Measurements from ENCODE around the gene SFT2D1. TPM values are rescaled to one million over a fixed set of nuclear protein-coding genes. Genes with fewer than 3 reads are reported as not detected.
A peak's percentile ranks its signal among the peaks of the same experiment; 100 is the strongest.
"Not testable (repeated sequence)": the region's sequence is repeated elsewhere in the genome, so short reads cannot be mapped to it uniquely, and the experiment has no call there.

Gene SFT2D1
- total and polyA plus RNA-seq, 8 donors: 4.7 to 96.8 (median 44.5) TPM

DNA sequence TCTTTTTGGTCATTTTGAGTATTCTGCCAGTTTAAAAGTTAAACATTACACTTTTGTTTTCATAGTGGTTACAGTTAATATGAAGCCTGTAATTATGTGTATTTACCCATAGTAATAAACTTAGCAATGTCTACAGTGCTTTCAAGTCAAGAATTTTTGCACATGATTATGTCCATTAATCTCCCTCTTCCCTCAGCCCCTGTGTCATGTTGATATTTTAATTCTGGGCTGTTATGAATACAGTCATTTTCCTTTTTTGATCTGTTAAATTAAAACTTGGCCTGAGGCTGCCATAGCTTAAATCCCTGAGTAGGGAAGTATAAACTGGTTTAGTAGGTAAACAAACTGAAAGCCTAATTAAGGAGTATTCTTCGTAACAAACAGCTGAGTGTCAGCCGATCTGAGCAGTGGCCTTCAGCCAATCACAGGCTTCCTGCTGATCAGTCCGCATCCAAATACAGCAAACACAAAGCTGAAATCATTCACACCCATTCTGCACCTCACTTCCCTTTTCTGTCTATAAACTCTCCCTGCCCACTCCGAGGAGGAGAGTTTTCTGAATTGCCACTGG is 9.5 kb upstream of the SFT2D1 start:
- Histone ChIP-seq H3K27me3 (no peaks in the 10 kb centered on the region), H3K9me3 (peaks cover 0 to 9% (median 0%) of the 10 kb centered on the region in 4 donors), H3K36me3 (no peaks in the 10 kb centered on the region), H3K4me3 (no peak overlapping the region), H3K4me1 (no peaks in the 10 kb centered on the region), H3K27ac (no peak overlapping the region)
- TF ChIP-seq POLR2AphosphoS5 (IDR thresholded peaks at IDR 0.05) (no peak), EP300 (IDR thresholded peaks at IDR 0.05) (no peak), POLR2A (IDR thresholded peaks at IDR 0.05) (no peak)
- TF ChIP-seq, protein P1, sequence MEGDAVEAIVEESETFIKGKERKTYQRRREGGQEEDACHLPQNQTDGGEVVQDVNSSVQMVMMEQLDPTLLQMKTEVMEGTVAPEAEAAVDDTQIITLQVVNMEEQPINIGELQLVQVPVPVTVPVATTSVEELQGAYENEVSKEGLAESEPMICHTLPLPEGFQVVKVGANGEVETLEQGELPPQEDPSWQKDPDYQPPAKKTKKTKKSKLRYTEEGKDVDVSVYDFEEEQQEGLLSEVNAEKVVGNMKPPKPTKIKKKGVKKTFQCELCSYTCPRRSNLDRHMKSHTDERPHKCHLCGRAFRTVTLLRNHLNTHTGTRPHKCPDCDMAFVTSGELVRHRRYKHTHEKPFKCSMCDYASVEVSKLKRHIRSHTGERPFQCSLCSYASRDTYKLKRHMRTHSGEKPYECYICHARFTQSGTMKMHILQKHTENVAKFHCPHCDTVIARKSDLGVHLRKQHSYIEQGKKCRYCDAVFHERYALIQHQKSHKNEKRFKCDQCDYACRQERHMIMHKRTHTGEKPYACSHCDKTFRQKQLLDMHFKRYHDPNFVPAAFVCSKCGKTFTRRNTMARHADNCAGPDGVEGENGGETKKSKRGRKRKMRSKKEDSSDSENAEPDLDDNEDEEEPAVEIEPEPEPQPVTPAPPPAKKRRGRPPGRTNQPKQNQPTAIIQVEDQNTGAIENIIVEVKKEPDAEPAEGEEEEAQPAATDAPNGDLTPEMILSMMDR (IDR thresholded peaks at IDR 0.05): no peak
- WGBS, 5 donors: 11 to 16% (median 12%) methylated on average over 4 of the region's 4 CpGs
- intact Hi-C loops (cut with DNase I; ENCODE audit: low total_unique reads): no loop called here
- DNase-seq: peak in 1 of 2 donors; percentile 60

DNA sequence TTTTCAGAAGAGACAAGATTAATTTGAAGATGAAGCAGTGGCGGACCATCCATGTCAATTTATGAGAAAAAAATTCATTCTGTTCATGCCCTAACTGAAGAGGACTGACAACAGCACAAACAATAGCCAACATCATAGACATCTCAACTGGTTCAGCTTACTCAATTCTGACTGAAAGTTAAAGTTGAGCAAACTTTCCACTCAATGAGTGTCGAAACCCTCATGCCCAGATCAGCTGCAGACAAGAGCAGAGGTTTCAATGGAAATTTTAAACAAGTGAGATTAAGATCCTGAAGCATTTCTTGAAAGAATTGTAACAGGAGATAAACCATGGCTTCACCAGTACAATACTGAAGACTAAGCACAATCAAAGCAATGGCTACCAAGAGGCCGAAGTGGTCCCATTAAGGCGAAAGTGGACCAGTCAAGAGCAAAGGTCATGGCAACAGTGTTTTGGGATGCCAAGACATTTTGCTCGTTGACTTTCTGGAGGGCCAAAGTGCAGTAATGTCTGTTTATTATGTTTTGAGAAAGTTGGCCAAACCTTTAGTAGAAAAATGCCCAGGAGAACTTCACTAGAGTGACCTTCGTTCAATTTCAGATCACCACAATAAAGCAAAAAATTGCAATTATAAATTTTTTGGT is 6.1 kb upstream of the SFT2D1 start:
- Histone ChIP-seq H3K9me3 (peaks cover 0 to 9% (median 0%) of the 10 kb centered on the region in 4 donors), H3K27me3 (no peaks in the 10 kb centered on the region), H3K4me3 (no peak overlapping the region), H3K36me3 (no peaks in the 10 kb centered on the region), H3K4me1 (peaks cover 0 to 7% (median 1%) of the 10 kb centered on the region in 4 donors), H3K27ac (no peak overlapping the region)
- TF ChIP-seq EP300 (IDR thresholded peaks at IDR 0.05) (no peak), POLR2AphosphoS5 (IDR thresholded peaks at IDR 0.05) (no peak), POLR2A (IDR thresholded peaks at IDR 0.05) (no peak)
- TF ChIP-seq, protein P1 (IDR thresholded peaks at IDR 0.05): no peak
- DNase-seq: no peak
- intact Hi-C loops (cut with DNase I; ENCODE audit: low total_unique reads): no loop called here
- 82 to 88% (median 86%) methylated on average over 6 of the region's 6 CpGs for WGBS, 5 donors

DNA sequence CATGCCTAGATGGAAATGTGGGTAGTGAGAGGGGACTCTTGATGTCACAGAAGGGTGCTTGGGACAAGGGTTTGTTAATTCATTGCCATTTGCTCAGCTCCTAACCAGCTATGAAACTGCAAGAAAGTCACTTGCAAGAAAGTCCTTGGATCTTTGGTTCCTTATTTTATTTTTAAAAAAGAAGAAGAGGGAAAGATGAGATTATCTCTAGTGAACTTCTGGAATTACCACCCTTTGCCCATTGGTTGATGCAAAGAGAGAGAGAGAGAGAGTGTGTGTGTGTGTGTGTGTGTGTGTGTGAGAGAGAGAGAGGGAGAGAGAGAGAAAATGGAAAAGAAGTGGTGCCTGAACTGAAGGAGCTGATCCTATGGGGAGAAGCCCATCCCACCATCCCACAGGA is 4.6 kb upstream of the SFT2D1 start:
- H3K27ac ChIP-seq: no peak overlapping the region
- H3K36me3 ChIP-seq: no peaks in the 10 kb centered on the region
- no peak overlapping the region for H3K4me3 ChIP-seq
- peaks cover 0 to 12% (median 4%) of the 10 kb centered on the region in 4 donors for H3K4me1 ChIP-seq
- no peak for DNase-seq
- H3K27me3 ChIP-seq: no peaks in the 10 kb centered on the region
- intact Hi-C loops (cut with DNase I; ENCODE audit: low total_unique reads): no loop called here
- H3K9me3 ChIP-seq: peaks cover 0 to 9% (median 0%) of the 10 kb centered on the region in 4 donors
- TF ChIP-seq, protein P1 (IDR thresholded peaks at IDR 0.05): no peak
- TF ChIP-seq EP300 (IDR thresholded peaks at IDR 0.05) (no peak), POLR2AphosphoS5 (IDR thresholded peaks at IDR 0.05) (no peak), POLR2A (IDR thresholded peaks at IDR 0.05) (no peak)

DNA sequence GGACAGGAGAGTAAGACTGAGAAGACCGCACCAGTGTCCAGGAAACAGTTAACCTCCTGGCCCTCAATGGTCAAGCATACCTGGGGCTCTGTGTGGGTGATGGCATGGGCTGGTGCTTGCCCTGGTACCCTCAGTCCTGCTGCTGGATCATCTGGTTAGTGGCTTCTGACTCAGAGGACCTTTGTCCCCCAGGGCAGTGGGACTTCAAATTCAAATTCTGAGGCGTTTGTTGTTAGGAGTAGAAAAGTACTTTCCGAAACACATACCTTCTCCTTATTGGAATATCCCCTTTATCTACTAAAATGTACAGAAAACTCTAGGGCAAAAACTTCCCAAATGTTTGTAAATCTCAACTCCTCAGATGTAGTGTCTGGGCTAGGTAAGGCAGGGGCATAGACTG is 4.1 kb upstream of the SFT2D1 start:
- Histone ChIP-seq H3K27me3 (no peaks in the 10 kb centered on the region), H3K27ac (no peak overlapping the region), H3K4me3 (no peak overlapping the region), H3K36me3 (no peaks in the 10 kb centered on the region), H3K9me3 (peaks cover 0 to 9% (median 0%) of the 10 kb centered on the region in 4 donors), H3K4me1 (peaks cover 3 to 16% (median 8%) of the 10 kb centered on the region in 4 donors)
- WGBS, 5 donors: 75 to 94% (median 86%) methylated on average over 3 of the region's 3 CpGs
- intact Hi-C loops (cut with DNase I; ENCODE audit: low total_unique reads): no loop called here
- TF ChIP-seq EP300 (IDR thresholded peaks at IDR 0.05) (no peak), POLR2A (IDR thresholded peaks at IDR 0.05) (no peak), POLR2AphosphoS5 (IDR thresholded peaks at IDR 0.05) (no peak)
- TF ChIP-seq, protein P1 (IDR thresholded peaks at IDR 0.05): no peak
- DNase-seq: no peak

DNA sequence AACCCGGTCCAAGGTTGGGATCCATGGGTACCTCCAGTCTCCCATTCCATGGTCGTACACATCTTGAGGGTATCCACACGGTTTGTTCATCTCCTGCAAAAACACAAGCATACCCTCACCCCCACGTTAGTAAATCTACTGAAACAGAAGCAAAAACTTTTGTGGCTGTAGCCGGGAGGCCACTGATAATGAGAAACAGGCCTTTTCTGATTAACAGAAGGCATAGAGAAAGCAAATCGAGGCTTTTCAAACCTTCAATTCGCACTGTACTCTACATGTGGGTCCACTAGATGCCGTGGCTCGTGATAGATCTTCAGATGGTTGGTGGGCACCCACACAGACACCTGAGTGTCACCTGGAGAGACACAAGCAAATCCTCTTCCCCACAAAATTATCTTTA is 3.3 kb upstream of the SFT2D1 start:
- H3K27ac ChIP-seq; H3K27me3 ChIP-seq; DNase-seq; H3K4me3 ChIP-seq; intact Hi-C loops (cut with DNase I; ENCODE audit: low total_unique reads); H3K36me3 ChIP-seq; H3K9me3 ChIP-seq: not testable (repeated sequence)
- H3K4me1 ChIP-seq: peaks cover 10 to 24% (median 16%) of the 10 kb centered on the region in 4 donors
- 82 to 87% (median 83%) methylated on average over 9 of the region's 9 CpGs for WGBS, 5 donors

DNA sequence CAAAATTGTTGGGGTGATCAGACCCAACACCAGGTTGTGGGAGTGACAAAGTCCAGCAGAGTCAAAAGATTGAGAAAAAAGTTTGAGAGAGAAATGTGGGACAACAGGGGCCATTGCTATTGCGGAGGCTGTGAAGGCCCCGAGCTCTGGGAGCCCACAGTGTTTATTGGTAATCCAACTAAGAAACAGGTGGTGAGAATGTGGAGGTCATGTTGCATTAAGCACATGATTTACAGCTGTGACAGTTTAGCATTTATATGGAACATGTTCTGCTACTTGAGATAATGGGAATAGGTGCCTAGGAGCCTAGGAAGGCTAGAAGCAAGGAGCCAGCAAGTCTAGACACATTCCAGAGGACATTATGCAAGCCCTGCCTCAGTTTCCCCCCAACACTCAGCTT is 2.6 kb upstream of the SFT2D1 start:
- WGBS, 5 donors: 70 to 93% (median 86%) methylated on average over 2 of the region's 2 CpGs
- DNase-seq; intact Hi-C loops (cut with DNase I; ENCODE audit: low total_unique reads); H3K9me3 ChIP-seq; H3K36me3 ChIP-seq; H3K27ac ChIP-seq; H3K27me3 ChIP-seq; H3K4me3 ChIP-seq: not testable (repeated sequence)
- peaks cover 18 to 31% (median 23%) of the 10 kb centered on the region in 4 donors for H3K4me1 ChIP-seq

Measured in stomach (tissue), 9 donors.